Choroid plexus epithelial cell (primary cell): ENCODE data around the gene ALG10B.
"Not testable (repeated sequence)": the region's sequence is repeated elsewhere in the genome, so short reads cannot be mapped to it uniquely, and the experiment has no call there.

Experiments used
- DNase-seq: peaks from one replicate; pipeline ENCODE4 v3.0.0-alpha.2; 2010; ENCODE audit warnings: low read depth
- H3K4me3 ChIP-seq: 2 replicates; pipeline ENCODE4 v1.5.1; 2011; ENCODE audit warnings: low read depth, mild to moderate bottlenecking, control low read depth, low read length, moderate library complexity
- TF ChIP-seq, protein P1 (sequence below): conservative IDR thresholded peaks from 2 replicates; pipeline ENCODE4 v1.5.1; 2011; ENCODE audit warnings: low read depth, mild to moderate bottlenecking, control low read depth, inconsistent platforms, low read length, moderate library complexity

Gene ALG10B

DNA sequence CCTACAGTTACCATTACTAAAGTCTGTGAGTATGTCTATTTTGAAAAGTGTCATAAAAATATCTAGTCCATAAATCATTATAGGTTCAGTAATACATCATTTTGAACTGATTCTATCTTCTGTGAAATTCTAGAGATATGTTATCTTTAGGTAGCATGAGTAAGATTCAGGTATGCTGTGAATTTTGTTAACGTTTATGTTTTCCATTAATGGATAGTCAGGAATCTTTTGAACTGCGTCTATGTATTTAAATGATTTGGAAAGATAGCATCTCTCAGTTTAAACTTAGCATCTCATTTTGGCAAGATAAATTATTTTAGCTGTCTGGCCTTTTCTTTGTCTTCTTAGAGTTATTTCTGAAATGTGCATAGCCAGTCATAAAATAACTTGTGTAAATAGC lies 8.3 kb downstream of the ALG10B start:
- no peak for DNase-seq
- H3K4me3 ChIP-seq = no peak overlapping the region
- TF ChIP-seq, protein P1, sequence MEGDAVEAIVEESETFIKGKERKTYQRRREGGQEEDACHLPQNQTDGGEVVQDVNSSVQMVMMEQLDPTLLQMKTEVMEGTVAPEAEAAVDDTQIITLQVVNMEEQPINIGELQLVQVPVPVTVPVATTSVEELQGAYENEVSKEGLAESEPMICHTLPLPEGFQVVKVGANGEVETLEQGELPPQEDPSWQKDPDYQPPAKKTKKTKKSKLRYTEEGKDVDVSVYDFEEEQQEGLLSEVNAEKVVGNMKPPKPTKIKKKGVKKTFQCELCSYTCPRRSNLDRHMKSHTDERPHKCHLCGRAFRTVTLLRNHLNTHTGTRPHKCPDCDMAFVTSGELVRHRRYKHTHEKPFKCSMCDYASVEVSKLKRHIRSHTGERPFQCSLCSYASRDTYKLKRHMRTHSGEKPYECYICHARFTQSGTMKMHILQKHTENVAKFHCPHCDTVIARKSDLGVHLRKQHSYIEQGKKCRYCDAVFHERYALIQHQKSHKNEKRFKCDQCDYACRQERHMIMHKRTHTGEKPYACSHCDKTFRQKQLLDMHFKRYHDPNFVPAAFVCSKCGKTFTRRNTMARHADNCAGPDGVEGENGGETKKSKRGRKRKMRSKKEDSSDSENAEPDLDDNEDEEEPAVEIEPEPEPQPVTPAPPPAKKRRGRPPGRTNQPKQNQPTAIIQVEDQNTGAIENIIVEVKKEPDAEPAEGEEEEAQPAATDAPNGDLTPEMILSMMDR = no peak

DNA sequence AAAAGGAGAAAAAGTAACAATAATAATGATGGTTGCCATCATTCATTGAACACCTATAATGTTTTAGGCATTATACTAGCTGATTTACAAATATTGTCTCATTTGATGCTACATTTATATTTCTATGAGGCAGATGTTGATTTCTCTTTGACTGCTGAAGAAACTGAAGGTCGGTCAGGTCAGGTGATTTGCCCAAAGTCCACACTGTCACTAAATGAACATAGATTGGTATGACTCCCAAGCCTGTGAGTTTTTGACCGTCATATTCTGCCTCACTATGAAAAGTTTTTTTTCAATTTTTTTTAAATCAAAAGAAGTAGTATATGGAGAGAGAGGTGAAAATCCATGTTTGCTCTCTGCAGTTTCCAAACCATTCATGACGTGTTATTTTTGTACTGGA lies 10.8 kb downstream of the ALG10B start:
- TF ChIP-seq, protein P1 = no peak
- no peak overlapping the region for H3K4me3 ChIP-seq
- no peak for DNase-seq

DNA sequence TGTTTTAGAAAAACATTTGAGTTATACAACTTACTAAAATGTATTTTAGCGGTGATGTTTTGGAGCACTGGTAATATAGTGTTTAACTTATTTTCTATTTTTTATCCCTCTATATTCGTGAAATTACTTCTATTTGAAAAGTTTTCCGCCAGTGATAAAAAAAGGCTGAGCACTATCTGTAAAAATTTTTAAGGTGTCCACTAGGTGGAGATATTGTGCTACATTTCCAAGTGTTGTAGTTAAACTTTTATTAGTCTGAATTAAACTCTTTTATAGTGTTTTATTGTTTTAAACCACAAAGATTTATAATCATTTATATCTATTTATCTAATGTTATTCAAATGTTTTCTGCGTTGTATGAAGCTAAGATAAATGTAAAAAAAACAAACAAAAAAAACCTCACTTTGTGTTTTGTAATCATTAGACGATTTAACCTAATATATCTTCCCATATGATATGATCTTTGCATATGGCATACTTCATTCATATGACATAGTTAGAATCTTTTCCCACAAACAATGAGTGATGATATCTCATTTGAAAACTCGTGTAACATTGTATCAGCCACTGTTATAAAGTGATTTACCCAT lies 11.8 kb downstream of the ALG10B start:
- H3K4me3 ChIP-seq = no peak overlapping the region
- peak; percentile 59 for DNase-seq
- TF ChIP-seq, protein P1 = peak; percentile 50

DNA sequence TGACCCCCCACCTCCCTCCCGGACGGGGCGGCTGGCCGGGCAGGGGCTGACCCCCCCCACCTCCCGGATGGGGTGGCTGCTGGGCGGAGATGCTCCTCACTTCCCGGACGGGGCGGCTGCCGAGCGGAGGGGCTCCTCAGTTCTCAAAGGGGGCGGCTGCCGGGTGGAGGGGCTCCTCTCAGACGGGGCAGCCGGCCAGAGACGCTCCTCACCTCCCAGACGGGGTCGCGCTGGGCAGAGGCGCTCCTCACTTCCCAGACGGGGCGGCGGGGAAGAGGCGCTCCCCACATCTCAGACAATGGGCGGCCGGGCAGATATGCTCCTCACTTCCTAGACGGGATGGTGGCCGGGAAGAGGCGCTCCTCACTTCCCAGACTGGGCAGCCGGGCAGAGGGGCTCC lies 13.8 kb downstream of the ALG10B start:
- H3K4me3 ChIP-seq, DNase-seq: not testable (repeated sequence)

DNA sequence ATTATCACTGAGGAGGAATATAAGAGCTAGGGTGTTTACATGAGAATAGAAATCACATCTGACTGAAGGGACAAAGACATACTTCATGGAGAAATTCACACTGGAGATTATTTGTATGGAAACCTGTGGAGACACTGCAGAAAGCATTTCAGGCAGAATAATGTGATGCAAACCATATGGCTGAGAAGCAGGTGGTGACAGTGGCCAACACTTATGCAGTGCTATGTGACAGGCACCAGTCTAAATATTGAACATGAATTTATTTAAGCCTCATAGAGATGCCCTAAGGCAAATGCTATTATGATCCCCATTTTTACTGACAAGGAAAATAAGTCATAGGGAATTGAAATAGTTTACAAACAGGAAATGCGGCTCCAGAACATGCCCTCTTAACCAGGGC lies 16.2 kb downstream of the ALG10B start:
- DNase-seq = no peak
- H3K4me3 ChIP-seq = no peak overlapping the region
- TF ChIP-seq, protein P1 = no peak

DNA sequence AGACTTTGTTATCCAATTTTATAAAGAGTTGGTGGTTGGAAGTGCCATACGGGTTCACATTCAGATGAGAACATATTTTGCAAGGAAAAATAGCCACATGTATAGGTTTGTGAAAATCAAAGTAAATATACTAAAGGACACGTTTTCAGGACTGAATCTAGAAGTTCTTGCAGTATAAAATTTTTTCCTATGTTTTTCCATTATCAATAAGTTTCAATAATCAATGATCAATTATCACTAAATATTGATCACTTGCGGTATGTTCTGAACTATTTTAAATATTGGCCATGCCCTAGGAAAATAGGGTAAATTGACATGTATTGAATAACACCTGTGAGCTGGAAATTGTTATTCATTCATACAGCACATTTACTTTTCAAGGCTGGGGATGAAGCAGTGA lies 25.9 kb downstream of the ALG10B start:
- TF ChIP-seq, protein P1 = no peak
- no peak overlapping the region for H3K4me3 ChIP-seq
- DNase-seq = no peak

DNA sequence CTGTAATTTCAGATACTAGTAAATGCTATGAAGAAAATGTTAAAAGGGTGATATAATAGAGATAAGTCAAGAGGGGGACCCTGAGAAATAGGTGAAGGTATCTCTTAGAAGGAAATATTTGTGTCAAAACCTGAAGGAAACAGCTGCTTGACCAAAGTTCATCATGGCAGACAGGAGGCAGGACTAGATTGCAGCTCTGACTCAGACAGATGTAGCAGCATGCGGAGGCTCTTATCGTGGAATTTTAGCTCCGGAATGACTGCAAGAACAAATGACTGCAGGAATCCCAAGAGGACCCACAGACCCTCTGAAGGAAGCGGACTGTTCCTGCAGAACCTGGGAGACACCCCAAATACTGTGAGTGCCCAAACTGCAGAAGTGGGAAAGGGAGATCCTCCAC lies 26.7 kb downstream of the ALG10B start:
- DNase-seq = not testable (repeated sequence)

DNA sequence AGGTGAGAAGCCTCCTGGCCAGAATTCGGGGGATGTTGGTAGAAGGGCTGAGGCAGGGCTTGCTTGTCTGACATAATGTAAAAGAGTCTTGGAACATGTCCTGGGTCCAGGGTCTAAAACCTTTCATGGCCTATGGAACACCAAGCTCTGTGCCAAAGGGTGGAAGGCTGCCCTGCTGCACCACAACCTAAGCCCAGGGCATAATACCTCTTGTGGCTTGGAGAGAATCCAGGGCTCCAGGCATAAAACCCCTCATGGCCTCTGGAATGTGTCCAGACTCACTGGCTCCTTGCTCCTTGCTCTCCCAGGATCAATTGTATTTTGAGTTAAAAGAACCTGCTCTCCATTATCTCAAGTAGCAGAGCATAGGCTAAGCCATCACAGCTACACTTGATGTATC lies 27.3 kb downstream of the ALG10B start:
- not testable (repeated sequence) for DNase-seq

More for the DNA sequence above, 26.7 kb downstream of the ALG10B start:
- H3K4me3 ChIP-seq = not testable (repeated sequence)

More for the DNA sequence above, 27.3 kb downstream of the ALG10B start:
- H3K4me3 ChIP-seq = not testable (repeated sequence)
